LHCN-M2 (cell line): ENCODE measurements around the gene USP17L21. TPM values are rescaled to one million over a fixed set of nuclear protein-coding genes. Genes with fewer than 3 reads are reported as not detected.
"Not testable (repeated sequence)": the region's sequence is repeated elsewhere in the genome, so short reads cannot be mapped to it uniquely, and the experiment has no call there.

Experiments used
- DNase-seq: peaks from one replicate; pipeline ENCODE4 v3.0.0-alpha.2; 2012; ENCODE audit warnings: low read depth
- polyA plus RNA-seq: library from polyadenylated mRNA; unstranded; fragments of >200 nt; gene quantifications from one replicate; pipeline ENCODE4 v1.2.1, GENCODE V29; 2012; ENCODE audit warnings: missing spikeins
- total RNA-seq: library from RNA; depleted of rRNA; stranded (reverse); fragments of >200 nt; gene quantifications from 2 replicates; pipeline ENCODE4 v1.2.3, GENCODE V29; 2014; rRNA removed

Gene USP17L21, protein sequence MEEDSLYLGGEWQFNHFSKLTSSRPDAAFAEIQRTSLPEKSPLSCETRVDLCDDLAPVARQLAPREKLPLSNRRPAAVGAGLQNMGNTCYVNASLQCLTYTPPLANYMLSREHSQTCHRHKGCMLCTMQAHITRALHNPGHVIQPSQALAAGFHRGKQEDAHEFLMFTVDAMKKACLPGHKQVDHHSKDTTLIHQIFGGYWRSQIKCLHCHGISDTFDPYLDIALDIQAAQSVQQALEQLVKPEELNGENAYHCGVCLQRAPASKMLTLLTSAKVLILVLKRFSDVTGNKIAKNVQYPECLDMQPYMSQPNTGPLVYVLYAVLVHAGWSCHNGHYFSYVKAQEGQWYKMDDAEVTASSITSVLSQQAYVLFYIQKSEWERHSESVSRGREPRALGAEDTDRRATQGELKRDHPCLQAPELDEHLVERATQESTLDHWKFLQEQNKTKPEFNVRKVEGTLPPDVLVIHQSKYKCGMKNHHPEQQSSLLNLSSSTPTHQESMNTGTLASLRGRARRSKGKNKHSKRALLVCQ
- total RNA-seq, result not detected in 2 replicates
- polyA plus RNA-seq, result not detected

DNA sequence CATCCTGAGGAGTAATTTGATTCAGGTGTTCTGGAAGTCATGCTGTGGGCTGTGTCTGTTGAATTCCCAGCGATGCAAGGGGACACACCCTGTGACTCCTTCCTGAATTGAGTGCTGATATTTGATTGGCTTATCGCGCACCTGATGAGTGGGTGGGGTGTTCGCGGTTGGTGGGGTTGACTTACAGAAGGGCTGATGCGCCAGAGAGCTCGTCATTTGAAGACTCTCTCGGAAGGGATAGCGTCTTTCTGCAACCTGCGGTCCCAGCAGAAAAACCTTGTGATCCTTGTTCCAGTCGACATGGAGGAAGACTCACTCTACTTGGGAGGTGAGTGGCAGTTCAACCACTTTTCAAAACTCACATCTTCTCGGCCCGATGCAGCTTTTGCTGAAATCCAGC lies at the start of gene USP17L21:
Gene USP17L21 (plus strand): TSS at position 301 of the 400 bp plus-strand sequence. CDS start 0 bp downstream, at position 301.
- not testable (repeated sequence) for DNase-seq

DNA sequence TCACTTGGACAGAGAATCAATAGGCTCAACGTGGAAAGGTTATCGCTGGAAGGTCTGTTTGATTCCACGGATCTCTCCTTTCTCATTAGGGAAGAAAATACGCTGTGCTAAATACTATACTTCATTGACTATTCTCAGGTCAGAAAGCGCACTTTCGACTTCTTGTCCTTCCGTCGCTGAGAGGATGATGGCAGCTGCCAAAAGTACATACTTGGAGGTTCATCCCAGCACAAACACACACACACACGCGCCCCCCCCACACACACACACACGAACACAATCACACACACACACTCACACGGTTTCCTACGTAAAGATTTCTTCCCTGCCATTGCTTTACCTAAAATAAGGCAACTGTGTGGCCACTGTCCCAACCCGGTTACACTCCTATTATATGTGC lies 48.0 kb upstream of the USP17L21 start:
- DNase-seq, result not testable (repeated sequence)

DNA sequence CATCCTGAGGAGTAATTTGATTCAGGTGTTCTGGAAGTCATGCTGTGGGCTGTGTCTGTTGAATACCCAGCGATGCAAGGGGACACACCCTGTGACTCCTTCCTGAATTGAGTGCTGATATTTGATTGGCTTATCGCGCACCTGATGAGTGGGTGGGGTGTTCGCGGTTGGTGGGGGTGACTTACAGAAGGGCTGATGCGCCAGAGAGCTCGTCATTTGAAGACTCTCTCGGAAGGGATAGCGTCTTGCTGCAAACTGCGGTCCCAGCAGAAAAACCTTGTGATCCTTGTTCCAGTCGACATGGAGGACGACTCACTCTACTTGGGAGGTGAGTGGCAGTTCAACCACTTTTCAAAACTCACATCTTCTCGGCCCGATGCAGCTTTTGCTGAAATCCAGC lies 47.6 kb upstream of the USP17L21 start, which contains the start of gene USP17L11:
Gene USP17L11 (plus strand): TSS at position 301 of the 400 bp plus-strand sequence. CDS start 0 bp downstream, at position 301.
- DNase-seq, result not testable (repeated sequence)

DNA sequence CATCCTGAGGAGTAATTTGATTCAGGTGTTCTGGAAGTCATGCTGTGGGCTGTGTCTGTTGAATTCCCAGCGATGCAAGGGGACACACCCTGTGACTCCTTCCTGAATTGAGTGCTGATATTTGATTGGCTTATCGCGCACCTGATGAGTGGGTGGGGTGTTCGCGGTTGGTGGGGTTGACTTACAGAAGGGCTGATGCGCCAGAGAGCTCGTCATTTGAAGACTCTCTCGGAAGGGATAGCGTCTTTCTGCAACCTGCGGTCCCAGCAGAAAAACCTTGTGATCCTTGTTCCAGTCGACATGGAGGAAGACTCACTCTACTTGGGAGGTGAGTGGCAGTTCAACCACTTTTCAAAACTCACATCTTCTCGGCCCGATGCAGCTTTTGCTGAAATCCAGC lies 42.8 kb upstream of the USP17L21 start, which contains the start of gene USP17L12:
Gene USP17L12 (plus strand): TSS at position 301 of the 400 bp plus-strand sequence. CDS start 0 bp downstream, at position 301.
- not testable (repeated sequence) for DNase-seq

DNA sequence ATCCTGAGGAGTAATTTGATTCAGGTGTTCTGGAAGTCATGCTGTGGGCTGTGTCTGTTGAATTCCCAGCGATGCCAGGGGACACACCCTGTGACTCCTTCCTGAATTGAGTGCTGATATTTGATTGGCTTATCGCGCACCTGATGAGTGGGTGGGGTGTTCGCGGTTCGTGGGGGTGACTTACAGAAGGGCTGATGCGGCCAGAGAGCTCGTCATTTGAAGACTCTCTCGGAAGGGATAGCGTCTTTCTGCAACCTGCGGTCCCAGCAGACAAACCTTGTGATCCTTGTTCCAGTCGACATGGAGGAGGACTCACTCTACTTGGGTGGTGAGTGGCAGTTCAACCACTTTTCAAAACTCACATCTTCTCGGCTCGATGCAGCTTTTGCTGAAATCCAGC lies 38.1 kb upstream of the USP17L21 start, which contains the start of gene USP17L13:
Gene USP17L13 (plus strand): TSS at position 301 of the 400 bp plus-strand sequence. CDS start 0 bp downstream, at position 301.
- not testable (repeated sequence) for DNase-seq

DNA sequence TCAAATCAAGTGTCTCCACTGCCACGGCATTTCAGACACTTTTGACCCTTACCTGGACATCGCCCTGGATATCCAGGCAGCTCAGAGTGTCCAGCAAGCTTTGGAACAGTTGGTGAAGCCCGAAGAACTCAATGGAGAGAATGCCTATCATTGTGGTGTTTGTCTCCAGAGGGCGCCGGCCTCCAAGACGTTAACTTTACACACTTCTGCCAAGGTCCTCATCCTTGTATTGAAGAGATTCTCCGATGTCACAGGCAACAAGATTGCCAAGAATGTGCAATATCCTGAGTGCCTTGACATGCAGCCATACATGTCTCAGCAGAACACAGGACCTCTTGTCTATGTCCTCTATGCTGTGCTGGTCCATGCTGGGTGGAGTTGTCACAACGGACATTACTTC lies 32.4 kb upstream of the USP17L21 start:
- not testable (repeated sequence) for DNase-seq

DNA sequence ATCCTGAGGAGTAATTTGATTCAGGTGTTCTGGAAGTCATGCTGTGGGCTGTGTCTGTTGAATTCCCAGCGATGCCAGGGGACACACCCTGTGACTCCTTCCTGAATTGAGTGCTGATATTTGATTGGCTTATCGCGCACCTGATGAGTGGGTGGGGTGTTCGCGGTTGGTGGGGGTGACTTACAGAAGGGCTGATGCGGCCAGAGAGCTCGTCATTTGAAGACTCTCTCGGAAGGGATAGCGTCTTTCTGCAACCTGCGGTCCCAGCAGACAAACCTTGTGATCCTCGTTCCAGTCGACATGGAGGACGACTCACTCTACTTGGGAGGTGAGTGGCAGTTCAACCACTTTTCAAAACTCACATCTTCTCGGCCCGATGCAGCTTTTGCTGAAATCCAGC lies 28.6 kb upstream of the USP17L21 start, which contains the start of gene USP17L15:
Gene USP17L15 (plus strand): TSS at position 301 of the 400 bp plus-strand sequence. CDS start 0 bp downstream, at position 301.
- not testable (repeated sequence) for DNase-seq

DNA sequence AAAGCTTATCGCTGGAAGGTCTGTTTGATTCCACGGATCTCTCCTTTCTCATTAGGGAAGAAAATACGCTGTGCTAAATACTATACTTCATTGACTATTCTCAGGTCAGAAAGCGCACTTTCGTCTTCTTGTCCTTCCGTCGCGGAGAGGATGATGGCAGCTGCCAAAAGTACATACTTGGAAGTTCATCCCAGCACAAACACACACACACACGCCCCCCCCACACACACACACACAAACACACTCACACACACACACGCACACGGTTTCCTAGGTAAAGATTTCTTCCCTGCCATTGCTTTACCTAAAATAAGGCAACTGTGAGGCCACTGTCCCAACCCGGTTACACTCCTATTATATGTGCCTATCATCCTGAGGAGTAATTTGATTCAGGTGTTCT lies 24.2 kb upstream of the USP17L21 start:
- not testable (repeated sequence) for DNase-seq

DNA sequence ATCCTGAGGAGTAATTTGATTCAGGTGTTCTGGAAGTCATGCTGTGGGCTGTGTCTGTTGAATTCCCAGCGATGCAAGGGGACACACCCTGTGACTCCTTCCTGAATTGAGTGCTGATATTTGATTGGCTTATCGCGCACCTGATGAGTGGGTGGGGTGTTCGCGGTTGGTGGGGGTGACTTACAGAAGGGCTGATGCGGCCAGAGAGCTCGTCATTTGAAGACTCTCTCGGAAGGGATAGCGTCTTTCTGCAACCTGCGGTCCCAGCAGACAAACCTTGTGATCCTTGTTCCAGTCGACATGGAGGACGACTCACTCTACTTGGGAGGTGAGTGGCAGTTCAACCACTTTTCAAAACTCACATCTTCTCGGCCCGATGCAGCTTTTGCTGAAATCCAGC lies 19.1 kb upstream of the USP17L21 start, which contains the start of gene USP17L17:
Gene USP17L17 (plus strand): TSS at position 301 of the 400 bp plus-strand sequence. CDS start 0 bp downstream, at position 301.
- not testable (repeated sequence) for DNase-seq

DNA sequence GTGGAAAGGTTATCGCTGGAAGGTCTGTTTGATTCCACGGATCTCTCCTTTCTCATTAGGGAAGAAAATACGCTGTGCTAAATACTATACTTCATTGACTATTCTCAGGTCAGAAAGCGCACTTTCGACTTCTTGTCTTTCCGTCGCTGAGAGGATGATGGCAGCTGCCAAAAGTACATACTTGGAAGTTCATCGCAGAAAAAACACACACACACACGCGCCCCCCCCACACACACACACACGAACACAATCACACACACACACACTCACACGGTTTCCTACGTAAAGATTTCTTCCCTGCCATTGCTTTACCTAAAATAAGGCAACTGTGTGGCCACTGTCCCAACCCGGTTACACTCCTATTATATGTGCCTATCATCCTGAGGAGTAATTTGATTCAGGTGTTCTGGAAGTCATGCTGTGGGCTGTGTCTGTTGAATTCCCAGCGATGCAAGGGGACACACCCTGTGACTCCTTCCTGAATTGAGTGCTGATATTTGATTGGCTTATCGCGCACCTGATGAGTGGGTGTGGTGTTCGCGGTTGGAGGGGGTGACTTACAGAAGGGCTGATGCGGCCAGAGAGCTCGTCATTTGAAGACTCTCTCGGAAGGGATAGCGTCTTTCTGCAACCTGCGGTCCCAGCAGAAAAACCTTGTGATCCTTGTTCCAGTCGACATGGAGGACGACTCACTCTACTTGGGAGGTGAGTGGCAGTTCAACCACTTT lies 14.6 kb upstream of the USP17L21 start, which contains the start of gene USP17L18:
Gene USP17L18 (plus strand): TSS at position 678 of the 728 bp plus-strand sequence. CDS start 0 bp downstream, at position 678.
- DNase-seq, result not testable (repeated sequence)

DNA sequence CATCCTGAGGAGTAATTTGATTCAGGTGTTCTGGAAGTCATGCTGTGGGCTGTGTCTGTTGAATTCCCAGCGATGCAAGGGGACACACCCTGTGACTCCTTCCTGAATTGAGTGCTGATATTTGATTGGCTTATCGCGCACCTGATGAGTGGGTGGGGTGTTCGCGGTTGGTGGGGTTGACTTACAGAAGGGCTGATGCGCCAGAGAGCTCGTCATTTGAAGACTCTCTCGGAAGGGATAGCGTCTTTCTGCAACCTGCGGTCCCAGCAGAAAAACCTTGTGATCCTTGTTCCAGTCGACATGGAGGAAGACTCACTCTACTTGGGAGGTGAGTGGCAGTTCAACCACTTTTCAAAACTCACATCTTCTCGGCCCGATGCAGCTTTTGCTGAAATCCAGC lies 9.6 kb upstream of the USP17L21 start, which contains the start of gene USP17L19:
Gene USP17L19 (plus strand): TSS at position 301 of the 400 bp plus-strand sequence. CDS start 0 bp downstream, at position 301.
- DNase-seq, result not testable (repeated sequence)

DNA sequence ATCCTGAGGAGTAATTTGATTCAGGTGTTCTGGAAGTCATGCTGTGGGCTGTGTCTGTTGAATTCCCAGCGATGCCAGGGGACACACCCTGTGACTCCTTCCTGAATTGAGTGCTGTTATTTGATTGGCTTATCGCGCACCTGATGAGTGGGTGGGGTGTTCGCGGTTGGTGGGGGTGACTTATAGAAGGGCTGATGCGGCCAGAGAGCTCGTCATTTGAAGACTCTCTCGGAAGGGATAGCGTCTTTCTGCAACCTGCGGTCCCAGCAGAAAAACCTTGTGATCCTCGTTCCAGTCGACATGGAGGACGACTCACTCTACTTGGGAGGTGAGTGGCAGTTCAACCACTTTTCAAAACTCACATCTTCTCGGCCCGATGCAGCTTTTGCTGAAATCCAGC lies 4.8 kb upstream of the USP17L21 start, which contains the start of gene USP17L20:
Gene USP17L20 (plus strand): TSS at position 301 of the 400 bp plus-strand sequence. CDS start 0 bp downstream, at position 301.
- DNase-seq, result not testable (repeated sequence)

DNA sequence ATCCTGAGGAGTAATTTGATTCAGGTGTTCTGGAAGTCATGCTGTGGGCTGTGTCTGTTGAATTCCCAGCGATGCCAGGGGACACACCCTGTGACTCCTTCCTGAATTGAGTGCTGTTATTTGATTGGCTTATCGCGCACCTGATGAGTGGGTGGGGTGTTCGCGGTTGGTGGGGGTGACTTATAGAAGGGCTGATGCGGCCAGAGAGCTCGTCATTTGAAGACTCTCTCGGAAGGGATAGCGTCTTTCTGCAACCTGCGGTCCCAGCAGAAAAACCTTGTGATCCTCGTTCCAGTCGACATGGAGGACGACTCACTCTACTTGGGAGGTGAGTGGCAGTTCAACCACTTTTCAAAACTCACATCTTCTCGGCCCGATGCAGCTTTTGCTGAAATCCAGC lies 4.6 kb downstream of the USP17L21 start, which contains the start of gene USP17L22:
Gene USP17L22 (plus strand): TSS at position 301 of the 400 bp plus-strand sequence. CDS start 0 bp downstream, at position 301.
- DNase-seq, result not testable (repeated sequence)

DNA sequence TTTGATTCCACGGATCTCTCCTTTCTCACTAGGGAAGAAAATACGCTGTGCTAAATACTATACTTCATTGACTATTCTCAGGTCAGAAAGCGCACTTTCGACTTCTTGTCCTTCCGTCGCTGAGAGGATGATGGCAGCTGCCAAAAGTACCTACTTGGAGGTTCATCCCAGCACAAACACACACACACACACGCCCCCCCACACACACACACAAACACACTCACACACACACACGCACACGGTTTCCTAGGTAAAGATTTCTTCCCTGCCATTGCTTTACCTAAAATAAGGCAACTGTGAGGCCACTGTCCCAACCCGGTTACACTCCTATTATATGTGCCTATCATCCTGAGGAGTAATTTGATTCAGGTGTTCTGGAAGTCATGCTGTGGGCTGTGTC lies 9.0 kb downstream of the USP17L21 start:
- not testable (repeated sequence) for DNase-seq

Other genes with a start within 250 kb of the USP17L21 start
- not detected in 2 replicates for gene FAM90A26, start 92.5 kb upstream of the USP17L21 start, total RNA-seq
- not detected in 2 replicates for gene USP17L10, start 52.2 kb upstream of the USP17L21 start, total RNA-seq
- not detected in 2 replicates for gene USP17L11, start 47.5 kb upstream of the USP17L21 start, total RNA-seq
- not detected in 2 replicates for gene USP17L12, start 42.7 kb upstream of the USP17L21 start, total RNA-seq
- not detected in 2 replicates for gene USP17L13, start 38.0 kb upstream of the USP17L21 start, total RNA-seq
- gene USP17L15, start 28.5 kb upstream of the USP17L21 start, total RNA-seq, result not detected in 2 replicates
- not detected in 2 replicates for gene USP17L17, start 19.0 kb upstream of the USP17L21 start, total RNA-seq
- not detected in 2 replicates for gene USP17L18, start 14.2 kb upstream of the USP17L21 start, total RNA-seq
- not detected in 2 replicates for gene USP17L19, start 9.5 kb upstream of the USP17L21 start, total RNA-seq
- not detected in 2 replicates for gene USP17L20, start 4.7 kb upstream of the USP17L21 start, total RNA-seq
- gene USP17L22, start 4.7 kb downstream of the USP17L21 start, total RNA-seq, result not detected in 2 replicates
- gene USP17L24, start 62.3 kb downstream of the USP17L21 start, total RNA-seq, result not detected in 2 replicates
- not detected in 2 replicates for gene USP17L25, start 67.0 kb downstream of the USP17L21 start, total RNA-seq
- gene USP17L26, start 71.8 kb downstream of the USP17L21 start, total RNA-seq, result not detected in 2 replicates
- not detected in 2 replicates for gene USP17L5, start 76.5 kb downstream of the USP17L21 start, total RNA-seq
- gene USP17L27, start 81.3 kb downstream of the USP17L21 start, total RNA-seq, result not detected in 2 replicates
- gene USP17L28, start 86.0 kb downstream of the USP17L21 start, total RNA-seq, result not detected in 2 replicates
- not detected in 2 replicates for gene USP17L29, start 90.8 kb downstream of the USP17L21 start, total RNA-seq
- gene USP17L30, start 100.3 kb downstream of the USP17L21 start, total RNA-seq, result not detected in 2 replicates
- gene DEFB131A, start 181.5 kb downstream of the USP17L21 start, total RNA-seq, result not detected in 2 replicates